Measurements from ENCODE around the gene SNRPA. TPM values are rescaled to one million over a fixed set of nuclear protein-coding genes. Genes with fewer than 3 reads are reported as not detected.
"Not testable (repeated sequence)": the region's sequence is repeated elsewhere in the genome, so short reads cannot be mapped to it uniquely, and the experiment has no call there.

The SNRPA gene
- polyA plus RNA-seq, 1 of the 3 experiments (the other 2 are of a cell fraction) = 121 TPM

- TF ChIP-seq RXRA (IDR thresholded peaks at IDR 0.05; ENCODE audit: borderline replicate concordance, low read depth) (no peak), RCOR1 (IDR thresholded peaks at IDR 0.05; ENCODE audit: low read length) (no peak), CTCF (IDR thresholded peaks at IDR 0.05) (no peak), USF1 (IDR thresholded peaks at IDR 0.05; ENCODE audit: borderline replicate concordance, low read depth) (no peak), RFX5 (IDR thresholded peaks at IDR 0.05; ENCODE audit: low read length) (no peak), CHD2 (IDR thresholded peaks at IDR 0.05; ENCODE audit: low read length, partially characterized antibody) (no peak), ELF1 (IDR thresholded peaks at IDR 0.05) (no peak), FOXM1 (IDR thresholded peaks at IDR 0.05; ENCODE audit: low read depth) (no peak), TCF12 (IDR thresholded peaks at IDR 0.05) (no peak), FOSL2 (IDR thresholded peaks at IDR 0.05; ENCODE audit: borderline replicate concordance, low read depth) (no peak), NRF1 (IDR thresholded peaks at IDR 0.05; ENCODE audit: low read depth, low read length) (no peak), SMC3 (IDR thresholded peaks at IDR 0.05; ENCODE audit: low read depth, low read length) (no peak), RAD21 (IDR thresholded peaks at IDR 0.05; ENCODE audit: low read length) (no peak), MAX (IDR thresholded peaks at IDR 0.05; ENCODE audit: low read depth) (no peak), EP300 (IDR thresholded peaks at IDR 0.05; ENCODE audit: borderline replicate concordance in 1 of 2, low read depth in 1 of 2, low read length in 1 of 2) (no peak), GATA2 (CRISPR knock-in tag; IDR thresholded peaks at IDR 0.05) (no peak), POLR2AphosphoS5 (IDR thresholded peaks at IDR 0.05; ENCODE audit: low read depth, low read length) (no peak), EZH2phosphoT487 (IDR thresholded peaks at IDR 0.05; ENCODE audit: borderline replicate concordance, low read depth) (no peak)
- H3K9me2 ChIP-seq = no peaks in the 10 kb centered on the region
- no peaks in the 10 kb centered on the region for H3F3A ChIP-seq (replicated peaks; ENCODE audit: insufficient read depth)
- DNase-seq = no peak
- ChIA-PET POLR2A (no interaction called here), CTCF (interaction anchor here (0.8 kb wide), 1 partner anchor 243 kb away, joined by 3 read pairs; no protein-coding TSS in a partner anchor)
- H3K27me3 ChIP-seq (ENCODE audit: insufficient read depth) = no peaks in the 10 kb centered on the region
- no peak overlapping the region for H2AFZ ChIP-seq (ENCODE audit: low read depth)
- H3K9me3 ChIP-seq = no peaks in the 10 kb centered on the region
- peaks cover 0 to 4% of the 10 kb centered on the region in 2 experiments; a peak in 1 of 4 replicates for H3K4me1 ChIP-seq (ENCODE audit: control insufficient read depth in 1 of 2, insufficient read depth in 2 of 2, low read depth in 1 of 2, low read length in 1 of 2)
- H3K36me3 ChIP-seq (replicated peaks in 1 of 2; ENCODE audit: control insufficient read depth in 1 of 2, insufficient read depth in 2 of 2, low read length in 1 of 2) = peaks cover 0 to 3% of the 10 kb centered on the region in 2 experiments
- no peak overlapping the region for H3K4me2 ChIP-seq
- H4K20me1 ChIP-seq (ENCODE audit: insufficient read depth) = no peaks in the 10 kb centered on the region
- H3K27ac ChIP-seq (ENCODE audit: low read depth in 2 of 2, low read length in 1 of 2) = no peak overlapping the region
- WGBS (ENCODE audit: low lambda C conversion rate) = 95% methylated on average over 6 of the region's 14 CpGs
- no peak overlapping the region for H3K9ac ChIP-seq
- peaks cover 15% of the 10 kb centered on the region; the same call in 1 of the 2 replicates for H3K79me2 ChIP-seq (ENCODE audit: insufficient read depth)
- no peak overlapping the region for H3K4me3 ChIP-seq (ENCODE audit: low read depth in 2 of 2, low read length in 1 of 2)
These were observed 32.7 kb downstream of the SNRPA start for GRCh38 chr19:40783711-40784110.

GRCh38 chr19:40784146-40784545, 33.1 kb downstream of the SNRPA start:
- H3K4me3 ChIP-seq (ENCODE audit: low read depth in 2 of 2, low read length in 1 of 2); H3K9me2 ChIP-seq; H2AFZ ChIP-seq (ENCODE audit: low read depth); H3K27ac ChIP-seq (ENCODE audit: low read depth in 2 of 2, low read length in 1 of 2); POLR2A ChIA-PET; H4K20me1 ChIP-seq (ENCODE audit: insufficient read depth); H3K9ac ChIP-seq; H3K27me3 ChIP-seq (ENCODE audit: insufficient read depth); H3K9me3 ChIP-seq; H3K4me2 ChIP-seq; H3F3A ChIP-seq (replicated peaks; ENCODE audit: insufficient read depth); H3K36me3 ChIP-seq (replicated peaks in 1 of 2; ENCODE audit: control insufficient read depth in 1 of 2, insufficient read depth in 2 of 2, low read length in 1 of 2); DNase-seq; H3K4me1 ChIP-seq (ENCODE audit: control insufficient read depth in 1 of 2, insufficient read depth in 2 of 2, low read depth in 1 of 2, low read length in 1 of 2): not testable (repeated sequence)
- 94% methylated on average over 2 of the region's 2 CpGs for WGBS (ENCODE audit: low lambda C conversion rate)
- CTCF ChIA-PET = interaction anchor here (0.8 kb wide), 1 partner anchor 243 kb away, joined by 3 read pairs; no protein-coding TSS in a partner anchor
- H3K79me2 ChIP-seq (ENCODE audit: insufficient read depth) = peaks cover 14% of the 10 kb centered on the region; the same call in 1 of the 2 replicates
